Fibroblast of villous mesenchyme (primary cell): ENCODE results near the gene MTMR3. TPM values are rescaled to one million over a fixed set of nuclear protein-coding genes. Genes with fewer than 3 reads are reported as not detected.

Experiments
- DNase-seq: peaks from one replicate; pipeline ENCODE4 v3.0.0-alpha.2; 2010; ENCODE audit warnings: low read depth
- H3K4me3 ChIP-seq: 2 replicates; pipeline ENCODE4 v1.5.1; 2011; ENCODE audit warnings: low read depth, mild to moderate bottlenecking, low read length
- total RNA-seq: library from RNA; depleted of rRNA; stranded (reverse); fragments of >200 nt; gene quantifications from 2 replicates; pipeline ENCODE4 v1.2.3, GENCODE V29; 2012
- TF ChIP-seq, protein P1 (sequence below): IDR thresholded peaks from 2 replicates; pipeline ENCODE4 v1.5.1; 2012; ENCODE audit warnings: low read depth, mild to moderate bottlenecking, low read length; ENCODE audit not compliant: insufficient read depth

The MTMR3 gene
- total RNA-seq, 1 donor = 51.4 TPM

DNA sequence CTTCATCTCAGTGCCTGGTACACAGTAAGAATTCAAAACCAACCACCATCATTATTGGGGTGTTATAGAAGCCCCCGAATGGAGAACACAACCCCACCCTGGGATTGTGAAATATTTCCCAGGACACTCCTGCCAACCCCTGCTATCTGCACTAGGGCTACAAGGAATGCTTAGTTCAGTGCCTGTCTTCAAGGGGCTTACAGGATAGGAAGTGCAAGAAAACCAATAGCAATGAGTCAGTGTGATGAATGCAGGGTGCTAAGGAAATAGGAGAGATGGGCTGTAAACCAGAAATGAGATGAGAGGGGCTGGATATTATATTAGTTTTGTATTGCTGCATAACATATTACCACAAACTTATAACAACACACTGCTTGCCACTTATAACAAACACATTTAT, 43.9 kb upstream of the MTMR3 start:
- no peak for DNase-seq
- H3K4me3 ChIP-seq = no peak overlapping the region
- TF ChIP-seq, protein P1, sequence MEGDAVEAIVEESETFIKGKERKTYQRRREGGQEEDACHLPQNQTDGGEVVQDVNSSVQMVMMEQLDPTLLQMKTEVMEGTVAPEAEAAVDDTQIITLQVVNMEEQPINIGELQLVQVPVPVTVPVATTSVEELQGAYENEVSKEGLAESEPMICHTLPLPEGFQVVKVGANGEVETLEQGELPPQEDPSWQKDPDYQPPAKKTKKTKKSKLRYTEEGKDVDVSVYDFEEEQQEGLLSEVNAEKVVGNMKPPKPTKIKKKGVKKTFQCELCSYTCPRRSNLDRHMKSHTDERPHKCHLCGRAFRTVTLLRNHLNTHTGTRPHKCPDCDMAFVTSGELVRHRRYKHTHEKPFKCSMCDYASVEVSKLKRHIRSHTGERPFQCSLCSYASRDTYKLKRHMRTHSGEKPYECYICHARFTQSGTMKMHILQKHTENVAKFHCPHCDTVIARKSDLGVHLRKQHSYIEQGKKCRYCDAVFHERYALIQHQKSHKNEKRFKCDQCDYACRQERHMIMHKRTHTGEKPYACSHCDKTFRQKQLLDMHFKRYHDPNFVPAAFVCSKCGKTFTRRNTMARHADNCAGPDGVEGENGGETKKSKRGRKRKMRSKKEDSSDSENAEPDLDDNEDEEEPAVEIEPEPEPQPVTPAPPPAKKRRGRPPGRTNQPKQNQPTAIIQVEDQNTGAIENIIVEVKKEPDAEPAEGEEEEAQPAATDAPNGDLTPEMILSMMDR = no peak

DNA sequence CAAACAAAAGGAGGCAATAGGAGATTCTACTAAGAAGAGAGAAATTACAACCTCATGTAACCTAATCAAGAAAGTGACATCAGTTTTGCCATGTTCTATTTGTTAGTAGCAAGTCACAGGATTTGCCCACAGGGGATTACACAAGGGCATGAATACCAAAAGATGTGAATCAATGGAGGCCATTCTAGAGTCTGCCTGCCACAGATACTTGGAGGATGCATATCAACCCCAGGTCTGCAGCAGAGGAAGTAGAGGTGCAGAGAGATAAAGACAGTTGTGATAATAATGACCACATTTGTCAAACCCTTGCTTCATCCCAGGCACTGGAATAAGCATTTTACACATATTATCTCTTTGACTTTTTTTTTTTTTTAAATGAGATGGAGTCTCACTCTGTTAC, 42.5 kb upstream of the MTMR3 start:
- H3K4me3 ChIP-seq = no peak overlapping the region
- DNase-seq = no peak
- TF ChIP-seq, protein P1 = no peak

DNA sequence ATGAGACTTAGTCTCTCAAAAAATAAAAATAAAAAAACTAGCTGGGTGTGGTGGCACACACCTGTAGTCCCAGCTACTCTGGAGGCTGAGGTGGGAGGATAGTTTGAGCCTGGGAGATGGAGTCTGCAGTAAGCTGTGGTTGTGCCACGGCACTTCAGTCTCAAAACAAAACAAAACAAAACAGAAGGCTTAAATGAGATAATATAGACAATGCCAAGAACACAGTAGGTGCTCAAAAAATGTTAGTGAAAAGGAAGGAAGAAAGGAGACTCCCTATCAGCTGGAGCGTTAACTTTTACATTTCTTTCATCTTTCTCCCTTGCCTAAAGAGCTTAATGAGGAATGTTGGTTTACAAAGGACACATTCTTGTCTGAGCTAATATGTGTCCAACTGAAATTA, 40.8 kb upstream of the MTMR3 start:
- TF ChIP-seq, protein P1 = no peak
- no peak overlapping the region for H3K4me3 ChIP-seq
- no peak for DNase-seq

DNA sequence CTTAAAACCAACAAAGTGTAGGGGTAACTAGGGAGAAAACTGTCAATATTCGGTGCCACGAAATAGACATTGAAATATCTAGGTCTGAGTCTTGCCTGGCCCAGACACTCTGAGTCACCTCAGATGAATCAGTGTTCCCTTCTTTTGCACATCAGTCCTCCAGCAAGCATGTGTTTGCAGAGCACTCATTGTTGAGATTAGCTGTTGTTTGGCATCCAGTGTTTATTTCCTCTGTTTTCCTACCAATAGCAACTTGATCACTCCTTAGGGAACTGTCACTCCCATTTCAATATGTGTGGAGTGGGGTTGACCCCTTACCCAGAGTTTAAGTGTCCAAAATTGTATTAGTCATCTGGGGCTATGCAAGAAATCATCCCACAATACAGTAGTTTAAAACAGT, 40.2 kb upstream of the MTMR3 start:
- H3K4me3 ChIP-seq = no peak overlapping the region
- TF ChIP-seq, protein P1 = no peak
- DNase-seq = peak; percentile 74

DNA sequence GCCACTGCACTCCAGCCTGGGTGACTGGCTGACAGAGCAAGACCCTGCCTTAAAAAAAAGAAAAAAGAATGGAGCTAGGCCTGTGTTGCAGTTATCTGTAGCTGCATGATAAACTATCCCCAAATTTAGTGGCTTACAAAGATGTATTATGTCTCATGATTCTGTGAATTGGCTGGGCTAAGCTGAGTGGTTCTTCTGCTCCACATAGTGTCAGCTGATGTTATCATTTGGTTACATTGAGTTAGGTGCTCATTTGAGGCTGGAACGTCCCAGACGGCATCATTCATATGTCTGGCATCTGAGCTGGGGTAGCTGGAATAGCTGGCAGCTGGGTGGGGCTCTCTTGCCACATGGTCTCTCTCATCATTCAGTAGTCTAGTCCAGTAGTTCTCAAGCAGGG, 36.7 kb upstream of the MTMR3 start:
- H3K4me3 ChIP-seq = no peak overlapping the region
- TF ChIP-seq, protein P1 = no peak
- DNase-seq = no peak

DNA sequence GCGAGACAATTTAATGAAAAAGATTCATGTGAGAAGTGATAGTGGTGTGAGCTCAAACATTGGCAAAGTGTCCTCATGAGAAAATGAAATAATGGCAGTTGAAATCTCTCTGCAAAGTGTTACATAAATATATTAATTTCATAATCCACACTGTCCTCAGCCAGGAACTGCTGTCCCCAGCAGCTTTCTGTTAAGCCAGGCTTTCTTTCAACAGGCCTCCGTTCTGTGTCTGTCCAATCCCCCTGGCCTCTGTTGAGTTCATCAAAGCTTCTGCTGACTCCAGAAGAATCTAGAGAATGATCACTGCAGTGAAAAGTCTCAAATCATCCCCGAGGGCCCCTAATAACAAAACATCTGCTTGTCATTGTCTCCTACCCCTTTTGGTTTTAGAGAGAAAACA, 34.9 kb upstream of the MTMR3 start:
- DNase-seq = no peak
- no peak overlapping the region for H3K4me3 ChIP-seq
- TF ChIP-seq, protein P1 = no peak

DNA sequence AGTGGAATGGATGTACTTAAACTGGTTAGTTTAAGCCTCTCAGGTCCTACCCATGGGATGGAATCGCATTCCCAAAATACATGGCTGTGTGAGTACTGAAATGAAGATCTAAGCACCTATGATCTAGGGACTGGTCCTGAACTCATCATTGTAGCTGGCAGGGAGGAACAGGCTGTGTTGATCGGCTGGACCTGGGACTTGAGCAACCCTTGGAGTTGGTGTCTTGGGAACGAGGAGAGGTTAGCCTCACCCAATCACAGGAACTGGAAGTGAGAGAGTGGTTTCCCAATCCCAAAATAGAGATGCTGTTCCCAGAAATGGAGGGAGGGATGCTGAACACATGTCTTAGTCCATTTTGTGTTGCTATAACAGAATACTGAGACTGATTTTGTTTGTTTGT, 28.5 kb upstream of the MTMR3 start:
- TF ChIP-seq, protein P1 = no peak
- no peak for DNase-seq
- no peak overlapping the region for H3K4me3 ChIP-seq
